PC-3 (cell line): ENCODE data around the gene GP1BA. TPM values are rescaled to one million over a fixed set of nuclear protein-coding genes. Genes with fewer than 3 reads are reported as not detected.

Source experiments
- ATAC-seq: fragments of 200-7000 bp; cut with Tn5 transposase; 2 replicates; pipeline ENCODE4 v1.9.1; 2020; ENCODE audit warnings: mild to moderate bottlenecking, moderate library complexity
- BruUV-seq: library from RNA; stranded (reverse); fragments of 400-500 nt; replicated peaks from 2 replicates; lab custom pipeline; 2021; lab: Mats Ljungman, UMichigan
- CTCF ChIA-PET: fragments of 300-600 bp; sonication (Branson Sonifier 250); formaldehyde crosslinking; loops from one replicate; lab custom pipeline; 2022; ENCODE audit warnings: antibody characterized with exemption; lab: Charles Lee
- POLR2A ChIA-PET: fragments of 300-600 bp; sonication (Branson Sonifier 250); formaldehyde crosslinking; loops from one replicate; lab custom pipeline; 2022; ENCODE audit warnings: antibody characterized with exemption; ENCODE audit not compliant: unreplicated experiment; lab: Charles Lee
- DNase-seq: peaks from one replicate; pipeline ENCODE4 v3.0.0-alpha.2; 2015
- H2AFZ ChIP-seq: fragments of 300-600 bp; sonication (generic); 2 replicates; pipeline ENCODE4 v1.6.0; 2016; ENCODE audit warnings: antibody characterized with exemption, low read length
- H3F3A ChIP-seq: fragments of 300-600 bp; sonication (generic); one replicate; pipeline ENCODE4 v1.6.0; 2017; ENCODE audit warnings: antibody characterized with exemption, low read length, control low read depth, mild to moderate bottlenecking; ENCODE audit not compliant: unreplicated experiment
- H3K27ac ChIP-seq: fragments of 300-600 bp; sonication (generic); 2 replicates; pipeline ENCODE4 v1.5.1; 2016; ENCODE audit warnings: mild to moderate bottlenecking, low read length
- H3K27me3 ChIP-seq: fragments of 300-600 bp; sonication (generic); 2 replicates; pipeline ENCODE4 v1.6.1; 2016; ENCODE audit warnings: low read length, mixed read lengths
- H3K36me3 ChIP-seq: fragments of 300-600 bp; sonication (generic); 2 replicates; pipeline ENCODE4 v1.6.1; 2016; ENCODE audit warnings: low read depth, mixed run types, low read length, mixed read lengths
- H3K4me1 ChIP-seq: fragments of 300-600 bp; sonication (generic); 2 replicates; pipeline ENCODE4 v1.5.1; 2016; ENCODE audit warnings: low read length; ENCODE audit not compliant: insufficient read depth
- H3K4me2 ChIP-seq: fragments of 300-600 bp; sonication (generic); 2 replicates; pipeline ENCODE4 v1.6.0; 2016; ENCODE audit warnings: low read length
- H3K4me3 ChIP-seq: fragments of 300-600 bp; sonication (generic); 2 replicates; pipeline ENCODE4 v1.5.1; 2016; ENCODE audit warnings: mild to moderate bottlenecking, low read length, mixed read lengths
- H3K79me2 ChIP-seq: fragments of 300-600 bp; sonication (generic); 2 replicates; pipeline ENCODE4 v1.6.1; 2017; ENCODE audit warnings: low read length, mixed read lengths
- H3K9ac ChIP-seq: fragments of 300-600 bp; sonication (generic); 2 replicates; pipeline ENCODE4 v1.6.0; 2016; ENCODE audit warnings: mild to moderate bottlenecking, low read length
- H3K9me2 ChIP-seq: fragments of 300-600 bp; sonication (generic); replicated peaks from 2 replicates; pipeline ENCODE4 v1.6.1; 2016; ENCODE audit warnings: mixed run types, low read length, mixed read lengths
- H3K9me3 ChIP-seq: fragments of 300-600 bp; sonication (generic); 2 replicates; pipeline ENCODE4 v1.6.1; 2016; ENCODE audit warnings: low read length, mixed read lengths
- H4K20me1 ChIP-seq: fragments of 300-600 bp; sonication (generic); 2 replicates; pipeline ENCODE4 v1.6.1; 2016; ENCODE audit warnings: low read length, mixed read lengths
- CTCF ChIP-seq: fragments of 300-600 bp; sonication (generic); conservative IDR thresholded peaks from 2 replicates; pipeline ENCODE4 v1.5.1; 2017; ENCODE audit warnings: antibody characterized with exemption, low read depth, mild to moderate bottlenecking, low read length
- EZH2 ChIP-seq: fragments of 300-600 bp; sonication (generic); IDR thresholded peaks from one replicate; pipeline ENCODE4 v1.6.1; 2017; ENCODE audit warnings: antibody characterized with exemption, mild to moderate bottlenecking, low read length; ENCODE audit not compliant: unreplicated experiment
- EZH2phosphoT487 ChIP-seq: fragments of 300-600 bp; sonication (generic); IDR thresholded peaks from 2 replicates; pipeline ENCODE4 v1.6.1; 2018; ENCODE audit warnings: mild to moderate bottlenecking, antibody characterized with exemption, low read length, borderline replicate concordance
- intact Hi-C: fragments of 100-400 bp; cut with micrococcal nuclease; formaldehyde crosslinking; loops from 2 replicates; pipeline ENCODE4 v1.9.0; 2023
- total RNA-seq: library from RNA; depleted of rRNA; stranded (reverse); fragments of >200 nt; gene quantifications from 2 replicates; pipeline ENCODE4 v1.2.3, GENCODE V29; 2014

The GP1BA gene
- total RNA-seq, 1 experiment from 2014 or later: not detected

GRCh38 chr17:4971826-4972225 is 39.7 kb downstream of the GP1BA start:
- Histone ChIP-seq H2AFZ (no peak overlapping the region), H3K36me3 (no peaks in the 10 kb centered on the region; the same call in 1 of the 2 replicates), H3K27ac (no peak overlapping the region), H3K9me2 (no peaks in the 10 kb centered on the region), H3K4me2 (no peak overlapping the region), H3K79me2 (peaks cover 8% of the 10 kb centered on the region; the same call in 1 of the 2 replicates), H3K9ac (no peak overlapping the region), H3K9me3 (no peaks in the 10 kb centered on the region), H3K4me1 (peaks cover 14% of the 10 kb centered on the region), H3K27me3 (no peaks in the 10 kb centered on the region), H4K20me1 (no peaks in the 10 kb centered on the region), H3F3A (no peaks in the 10 kb centered on the region), H3K4me3 (no peak overlapping the region)
- intact Hi-C loops: no loop called here
- CTCF ChIA-PET: no interaction called here
- POLR2A ChIA-PET: no interaction called here
- no peak for DNase-seq
- no TSS peak for BruUV-seq
- ATAC-seq: no peak
- no peak for TF ChIP-seq EZH2
- no peak for TF ChIP-seq CTCF
- no peak for TF ChIP-seq EZH2phosphoT487

- CTCF ChIA-PET: no interaction called here
- no peak overlapping the region for H3K4me2 ChIP-seq
- H4K20me1 ChIP-seq: no peaks in the 10 kb centered on the region
- no peak overlapping the region for H2AFZ ChIP-seq
- H3K4me3 ChIP-seq: no peak overlapping the region
- no peak for ATAC-seq
- H3K9me3 ChIP-seq: no peaks in the 10 kb centered on the region
- peaks cover 13% of the 10 kb centered on the region for H3K4me1 ChIP-seq
- TF ChIP-seq EZH2phosphoT487 (no peak), CTCF (no peak), EZH2 (no peak)
- H3K36me3 ChIP-seq: no peaks in the 10 kb centered on the region; the same call in 1 of the 2 replicates
- no peaks in the 10 kb centered on the region for H3K27me3 ChIP-seq
- no TSS peak for BruUV-seq
- H3F3A ChIP-seq: no peaks in the 10 kb centered on the region
- intact Hi-C loops: no loop called here
- no peak overlapping the region for H3K27ac ChIP-seq
- no peak for DNase-seq
- H3K9ac ChIP-seq: no peak overlapping the region
- no peaks in the 10 kb centered on the region for H3K9me2 ChIP-seq
- POLR2A ChIA-PET: no interaction called here
- H3K79me2 ChIP-seq: peaks cover 8% of the 10 kb centered on the region; the same call in 1 of the 2 replicates
Measured at GRCh38 chr17:4972322-4972721, 40.2 kb downstream of the GP1BA start.

- H3K9me2 ChIP-seq: no peaks in the 10 kb centered on the region
- DNase-seq (no peak), ATAC-seq (no peak)
- peaks cover under 1% of the 10 kb centered on the region; the same call in 1 of the 2 replicates for H3K36me3 ChIP-seq
- peaks cover 8% of the 10 kb centered on the region; the same call in 1 of the 2 replicates for H3K79me2 ChIP-seq
- H2AFZ ChIP-seq: no peak overlapping the region
- no peaks in the 10 kb centered on the region for H4K20me1 ChIP-seq
- CTCF ChIA-PET: no interaction called here
- intact Hi-C loops: no loop called here
- TSS peak; percentile 14 for BruUV-seq
- TF ChIP-seq EZH2 (no peak), CTCF (no peak), EZH2phosphoT487 (no peak)
- H3F3A ChIP-seq: no peaks in the 10 kb centered on the region
- POLR2A ChIA-PET: no interaction called here
- H3K9me3 ChIP-seq: no peaks in the 10 kb centered on the region
- no peak overlapping the region for H3K4me3 ChIP-seq
- H3K27ac ChIP-seq: no peak overlapping the region
- H3K4me2 ChIP-seq: no peak overlapping the region
- H3K27me3 ChIP-seq: no peaks in the 10 kb centered on the region
- H3K9ac ChIP-seq: no peak overlapping the region
- peaks cover 13% of the 10 kb centered on the region for H3K4me1 ChIP-seq
Measured at GRCh38 chr17:4972752-4973151, 40.7 kb downstream of the GP1BA start.
